HEK293 (cell line): Measurements from ENCODE around the gene PRUNE2.

Source experiments
- ATF2 ChIP-seq: fragments of 450-650 bp; formaldehyde crosslinking; IDR thresholded peaks from 2 replicates; pipeline ENCODE4 v1.5.1; 2016; ENCODE audit warnings: missing biosample characterization, missing genetic modification characterization, low read depth
- CTCF ChIP-seq: fragments of 450-650 bp; formaldehyde crosslinking; IDR thresholded peaks from 2 replicates; pipeline ENCODE4 v1.5.1; 2016; ENCODE audit warnings: missing biosample characterization, missing genetic modification characterization
- RBAK ChIP-seq: fragments of 450-650 bp; formaldehyde crosslinking; IDR thresholded peaks from 2 replicates; pipeline ENCODE4 v1.5.1; 2016; ENCODE audit warnings: missing biosample characterization, missing genetic modification characterization
- SALL2 ChIP-seq: fragments of 450-650 bp; formaldehyde crosslinking; IDR thresholded peaks from 2 replicates; pipeline ENCODE4 v1.5.0; 2017; ENCODE audit warnings: missing biosample characterization, mild to moderate bottlenecking, missing genetic modification characterization, borderline replicate concordance
- TRIM28 ChIP-seq: IDR thresholded peaks from 2 replicates; pipeline ENCODE4 v1.6.1; 2011; ENCODE audit warnings: low read length, control low read depth, borderline replicate concordance
- ZBTB17 ChIP-seq: fragments of 450-650 bp; formaldehyde crosslinking; IDR thresholded peaks from 2 replicates; pipeline ENCODE4 v1.5.1; 2016; ENCODE audit warnings: missing biosample characterization, missing genetic modification characterization
- ZBTB44 ChIP-seq: fragments of 450-650 bp; IDR thresholded peaks from 2 replicates; pipeline ENCODE4 v1.5.1; 2018; ENCODE audit warnings: missing biosample characterization, mild to moderate bottlenecking, missing genetic modification characterization
- ZNF37A ChIP-seq: fragments of 450-650 bp; IDR thresholded peaks from 2 replicates; pipeline ENCODE4 v1.5.1; 2018; ENCODE audit warnings: missing biosample characterization, missing genetic modification characterization
- ZNF423 ChIP-seq: fragments of 450-650 bp; formaldehyde crosslinking; IDR thresholded peaks from 2 replicates; pipeline ENCODE4 v1.5.1; 2016; ENCODE audit warnings: missing biosample characterization, missing genetic modification characterization
- ZNF530 ChIP-seq: fragments of 450-650 bp; formaldehyde crosslinking; IDR thresholded peaks from 2 replicates; pipeline ENCODE4 v1.5.1; 2016; ENCODE audit warnings: low read depth, missing biosample characterization, missing genetic modification characterization
- ZNF549 ChIP-seq: fragments of 450-650 bp; IDR thresholded peaks from 2 replicates; pipeline ENCODE4 v1.5.1; 2018; ENCODE audit warnings: missing biosample characterization, missing genetic modification characterization, mild to moderate bottlenecking, inconsistent platforms, moderate library complexity

GRCh38 chr9:76744336-76744735, 161.6 kb downstream of the PRUNE2 start:
- TF ChIP-seq ATF2 (tag by site-specific recombination): no peak
- no peak for TF ChIP-seq CTCF (tag by site-specific recombination)
- no peak for TF ChIP-seq ZNF549 (tag by site-specific recombination)
- no peak for TF ChIP-seq TRIM28
- TF ChIP-seq ZBTB44 (tag by site-specific recombination): no peak
- no peak for TF ChIP-seq SALL2
- no peak for TF ChIP-seq ZNF423 (tag by site-specific recombination)
- no peak for TF ChIP-seq RBAK (tag by site-specific recombination)
- no peak for TF ChIP-seq ZNF530 (tag by site-specific recombination)
- TF ChIP-seq ZNF37A: no peak
- TF ChIP-seq ZBTB17 (tag by site-specific recombination): no peak
